ENCODE measurements around the gene FRMD1. TPM values are rescaled to one million over a fixed set of nuclear protein-coding genes. Genes with fewer than 3 reads are reported as not detected.

The FRMD1 gene
- polyA plus RNA-seq, 3 donors, result not detected

- H3K79me2 ChIP-seq (ENCODE audit: insufficient read depth, low read length), result no peaks in the 10 kb centered on the region
- H3K9me3 Mint-ChIP-seq, result peaks cover 8 to 39% (median 35%) of the 10 kb centered on the region in 7 donors
- H3K4me2 ChIP-seq (replicated peaks; ENCODE audit: extremely low read depth, low read length, poor library complexity, severe bottlenecking), result no peak overlapping the region
- H3K4me3 Mint-ChIP-seq, result no peak overlapping the region
- H4K20me1 ChIP-seq (ENCODE audit: insufficient read depth, low read length), result no peaks in the 10 kb centered on the region
- no peaks in the 10 kb centered on the region for H3K27me3 ChIP-seq (ENCODE audit: control insufficient read depth in 2 of 2, insufficient read depth in 2 of 2, low read length in 2 of 2)
- H3K9ac ChIP-seq (ENCODE audit: insufficient read depth, low read length, poor library complexity, severe bottlenecking), result no peak overlapping the region
- no peak overlapping the region for H3K27ac Mint-ChIP-seq
- H2AFZ ChIP-seq (ENCODE audit: insufficient read depth, low read depth, low read length, poor library complexity, severe bottlenecking), result no peak overlapping the region
- TF ChIP-seq CTCF (IDR thresholded peaks at IDR 0.05), result no peak
- no peaks in the 10 kb centered on the region for H3K4me1 Mint-ChIP-seq
- H3K27me3 Mint-ChIP-seq (ENCODE audit: low read depth in 3 of 3), result peaks cover 0 to 3% (median 2%) of the 10 kb centered on the region in 3 donors
- H3K36me3 ChIP-seq (replicated peaks in 1 of 2; ENCODE audit: control insufficient read depth in 1 of 2, insufficient read depth in 2 of 2, low read length in 2 of 2), result no peaks in the 10 kb centered on the region
- no peak for DNase-seq
- H3K4me1 ChIP-seq (ENCODE audit: control insufficient read depth in 1 of 2, insufficient read depth in 2 of 2, low read length in 2 of 2), result no peaks in the 10 kb centered on the region
- H3K27ac ChIP-seq (ENCODE audit: low read depth in 1 of 2, low read length in 2 of 2), result no peak overlapping the region
- WGBS (ENCODE audit: insufficient coverage), result 93% methylated on average over 18 of the region's 18 CpGs
- peaks cover 27 to 44% of the 10 kb centered on the region in 2 donors for H3K9me3 ChIP-seq (replicated peaks in 1 of 2; ENCODE audit: control insufficient read depth in 1 of 2, insufficient read depth in 1 of 2, low read length in 2 of 2)
- no peak overlapping the region for H3K4me3 ChIP-seq (replicated peaks in 1 of 3; ENCODE audit: low read depth in 2 of 3, low read length in 3 of 3)
- no peaks in the 10 kb centered on the region for H3K36me3 Mint-ChIP-seq
- intact Hi-C loops (cut with micrococcal nuclease), result no loop called here
These were observed 62.8 kb downstream of the FRMD1 start for GRCh38 chr6:168016176-168016620.

GRCh38 chr6:168015482-168016175 is 63.4 kb downstream of the FRMD1 start:
- no peak overlapping the region for H3K4me3 ChIP-seq (replicated peaks in 1 of 3; ENCODE audit: low read depth in 2 of 3, low read length in 3 of 3)
- no peak for DNase-seq
- no peak overlapping the region for H3K27ac ChIP-seq (ENCODE audit: low read depth in 1 of 2, low read length in 2 of 2)
- no peaks in the 10 kb centered on the region for H3K36me3 ChIP-seq (replicated peaks in 1 of 2; ENCODE audit: control insufficient read depth in 1 of 2, insufficient read depth in 2 of 2, low read length in 2 of 2)
- H3K79me2 ChIP-seq (ENCODE audit: insufficient read depth, low read length), result no peaks in the 10 kb centered on the region
- intact Hi-C loops (cut with micrococcal nuclease), result no loop called here
- no peak overlapping the region for H3K4me3 Mint-ChIP-seq
- 96% methylated on average over 14 of the region's 14 CpGs for WGBS (ENCODE audit: insufficient coverage)
- H3K9me3 ChIP-seq (replicated peaks in 1 of 2; ENCODE audit: control insufficient read depth in 1 of 2, insufficient read depth in 1 of 2, low read length in 2 of 2), result peaks cover 32 to 44% of the 10 kb centered on the region in 2 donors
- no peaks in the 10 kb centered on the region for H3K27me3 ChIP-seq (ENCODE audit: control insufficient read depth in 2 of 2, insufficient read depth in 2 of 2, low read length in 2 of 2)
- H2AFZ ChIP-seq (ENCODE audit: insufficient read depth, low read depth, low read length, poor library complexity, severe bottlenecking), result no peak overlapping the region
- no peaks in the 10 kb centered on the region for H4K20me1 ChIP-seq (ENCODE audit: insufficient read depth, low read length)
- no peaks in the 10 kb centered on the region for H3K36me3 Mint-ChIP-seq
- no peak overlapping the region for H3K27ac Mint-ChIP-seq
- no peak for TF ChIP-seq CTCF (IDR thresholded peaks at IDR 0.05)
- no peak overlapping the region for H3K9ac ChIP-seq (ENCODE audit: insufficient read depth, low read length, poor library complexity, severe bottlenecking)
- H3K4me1 Mint-ChIP-seq, result no peaks in the 10 kb centered on the region
- H3K4me2 ChIP-seq (replicated peaks; ENCODE audit: extremely low read depth, low read length, poor library complexity, severe bottlenecking), result no peak overlapping the region
- H3K4me1 ChIP-seq (ENCODE audit: control insufficient read depth in 1 of 2, insufficient read depth in 2 of 2, low read length in 2 of 2), result no peaks in the 10 kb centered on the region
- H3K27me3 Mint-ChIP-seq (ENCODE audit: low read depth in 3 of 3), result peaks cover 0 to 3% (median 2%) of the 10 kb centered on the region in 3 donors
- peaks cover 13 to 45% (median 40%) of the 10 kb centered on the region in 7 donors for H3K9me3 Mint-ChIP-seq

Data from CD14-positive monocyte (primary cell).